Measurements from ENCODE around the gene SMAD1. TPM values are rescaled to one million over a fixed set of nuclear protein-coding genes. Genes with fewer than 3 reads are reported as not detected.
A peak's percentile ranks its signal among the peaks of the same experiment; 100 is the strongest.

The SMAD1 gene
- total and polyA plus RNA-seq, 11 donors, result 1.8 to 21.4 (median 14.8) TPM

GRCh38 chr4:145545031-145545430, 63.4 kb downstream of the SMAD1 start:
- DNase-seq (no peak), ATAC-seq (no peak)
- Histone ChIP-seq H3K4me3 (no peak overlapping the region), H3K27ac (peak overlapping the region in 9 of 12 donors; percentile 3 to 60 (median 17)), H3K4me1 (peaks cover 0 to 43% (median 20%) of the 10 kb centered on the region in 12 donors), H3K9me3 (no peaks in the 10 kb centered on the region), H3K27me3 (no peaks in the 10 kb centered on the region), H3K36me3 (peaks cover 0 to 43% (median 29%) of the 10 kb centered on the region in 9 donors)
- intact Hi-C loops (cut with DNase I), result loop anchor here in 2 of 10 donors (5.0 kb wide), 1 partner anchor 63 kb away; the partner anchor contains the start of gene SMAD1 (in 2 of the 2)
- 63 to 87% (median 69%) methylated on average over 1 of the region's 1 CpG for WGBS, 4 donors
- no peak for TF ChIP-seq POLR2A (IDR thresholded peaks at IDR 0.05)
- no peak for TF ChIP-seq CTCF (IDR thresholded peaks at IDR 0.05)

GRCh38 chr4:145545538-145546174, 64.0 kb downstream of the SMAD1 start:
- Histone ChIP-seq H3K4me3 (no peak overlapping the region), H3K4me1 (peaks cover 0 to 41% (median 17%) of the 10 kb centered on the region in 12 donors), H3K27me3 (no peaks in the 10 kb centered on the region), H3K36me3 (peaks cover 0 to 38% (median 25%) of the 10 kb centered on the region in 9 donors), H3K9me3 (no peaks in the 10 kb centered on the region), H3K27ac (peak overlapping the region in 10 of 12 donors; percentile 6 to 60 (median 34))
- DNase-seq (no peak), ATAC-seq (peak in 3 of 4 donors; percentile 62 to 78 (median 77))
- TF ChIP-seq POLR2A (IDR thresholded peaks at IDR 0.05), result no peak
- intact Hi-C loops (cut with DNase I), result loop anchor here in 2 of 10 donors (5.0 kb wide), 1 partner anchor 63 kb away; the partner anchor contains the start of gene SMAD1 (in 2 of the 2)

GRCh38 chr4:145546175-145546915, 64.7 kb downstream of the SMAD1 start:
- DNase-seq (no peak), ATAC-seq (peak in 3 of 4 donors; percentile 50 to 65 (median 54))
- H3K36me3 ChIP-seq, result peaks cover 0 to 38% (median 25%) of the 10 kb centered on the region in 9 donors
- TF ChIP-seq POLR2A (IDR thresholded peaks at IDR 0.05) (no peak), CTCF (IDR thresholded peaks at IDR 0.05) (no peak)
- H3K4me3 ChIP-seq, result no peak overlapping the region
- intact Hi-C loops (cut with DNase I), result loop anchor here in 2 of 10 donors (5.0 kb wide), 1 partner anchor 64 kb away; the partner anchor contains the start of gene SMAD1 (in 2 of the 2)
- no peaks in the 10 kb centered on the region for H3K9me3 ChIP-seq
- WGBS, 4 donors, result 54 to 59% (median 58%) methylated on average over 7 of the region's 7 CpGs
- H3K27me3 ChIP-seq, result no peaks in the 10 kb centered on the region
- peaks cover 0 to 38% (median 19%) of the 10 kb centered on the region in 12 donors for H3K4me1 ChIP-seq
- peak overlapping the region in 9 of 12 donors; percentile 7 to 60 (median 31) for H3K27ac ChIP-seq

- H3K4me1 ChIP-seq, result peaks cover 0 to 21% (median 4%) of the 10 kb centered on the region in 12 donors
These were observed 70.0 kb downstream of the SMAD1 start for GRCh38 chr4:145551660-145552059.

More at GRCh38 chr4:145551660-145552059, 70.0 kb downstream of the SMAD1 start:
- Histone ChIP-seq H3K4me3 (no peak overlapping the region), H3K36me3 (peaks cover 0 to 56% (median 20%) of the 10 kb centered on the region in 9 donors), H3K27ac (peak overlapping the region in 2 of 12 donors; percentile 12 to 27), H3K27me3 (no peaks in the 10 kb centered on the region), H3K9me3 (no peaks in the 10 kb centered on the region)
- DNase-seq, result no peak
- no peak for TF ChIP-seq CTCF (IDR thresholded peaks at IDR 0.05)
- no peak for TF ChIP-seq POLR2A (IDR thresholded peaks at IDR 0.05)
- no peak for ATAC-seq
- WGBS, 4 donors, result 55 to 65% (median 58%) methylated on average over 3 of the region's 3 CpGs
- intact Hi-C loops (cut with DNase I), result loop anchor here in 7 of 10 donors (2.0 to 10.0 kb wide), 7 partner anchors 63 to 397 kb away; partner anchors contain the start of genes SMAD1 (in 2 of the 7) and MMAA (in 1 of the 7)
